ENCODE data around the gene EFS. TPM values are rescaled to one million over a fixed set of nuclear protein-coding genes. Genes with fewer than 3 reads are reported as not detected.

EFS gene
- total RNA-seq, 2 donors from 2014 or later: 1.1 to 2.3 TPM

DNA sequence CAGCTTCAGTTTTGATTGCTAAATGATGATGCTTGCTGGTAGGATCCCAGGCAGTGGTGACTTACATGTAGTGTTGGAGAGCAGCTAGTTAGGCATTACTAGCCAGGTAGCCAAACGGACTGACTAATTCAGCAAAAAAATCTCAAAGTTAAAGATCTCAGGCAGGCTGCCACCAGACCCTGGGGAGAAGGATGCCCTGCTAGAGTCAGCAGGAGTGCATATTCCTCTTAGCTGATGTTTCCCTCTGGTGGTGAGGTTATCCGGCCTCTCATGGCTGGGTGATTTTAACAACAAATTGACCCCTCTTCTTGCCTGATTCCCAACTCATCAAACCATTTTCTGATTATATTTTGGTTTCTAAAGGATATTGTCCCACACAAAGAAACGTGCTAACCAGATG, 2.8 kb downstream of the EFS start:
- intact Hi-C loops (cut with DNase I): no loop called here
- Histone ChIP-seq H3K27ac (no peak overlapping the region), H3K4me1 (no peaks in the 10 kb centered on the region), H3K36me3 (no peaks in the 10 kb centered on the region), H3K27me3 (peaks cover 22% of the 10 kb centered on the region), H3K9me3 (no peaks in the 10 kb centered on the region), H3K4me3 (no peak overlapping the region), H3K9ac (ENCODE audit: low read depth in 2 of 2, low read length in 2 of 2) (no peak overlapping the region)
- no peak for DNase-seq
- TF ChIP-seq, protein P1, sequence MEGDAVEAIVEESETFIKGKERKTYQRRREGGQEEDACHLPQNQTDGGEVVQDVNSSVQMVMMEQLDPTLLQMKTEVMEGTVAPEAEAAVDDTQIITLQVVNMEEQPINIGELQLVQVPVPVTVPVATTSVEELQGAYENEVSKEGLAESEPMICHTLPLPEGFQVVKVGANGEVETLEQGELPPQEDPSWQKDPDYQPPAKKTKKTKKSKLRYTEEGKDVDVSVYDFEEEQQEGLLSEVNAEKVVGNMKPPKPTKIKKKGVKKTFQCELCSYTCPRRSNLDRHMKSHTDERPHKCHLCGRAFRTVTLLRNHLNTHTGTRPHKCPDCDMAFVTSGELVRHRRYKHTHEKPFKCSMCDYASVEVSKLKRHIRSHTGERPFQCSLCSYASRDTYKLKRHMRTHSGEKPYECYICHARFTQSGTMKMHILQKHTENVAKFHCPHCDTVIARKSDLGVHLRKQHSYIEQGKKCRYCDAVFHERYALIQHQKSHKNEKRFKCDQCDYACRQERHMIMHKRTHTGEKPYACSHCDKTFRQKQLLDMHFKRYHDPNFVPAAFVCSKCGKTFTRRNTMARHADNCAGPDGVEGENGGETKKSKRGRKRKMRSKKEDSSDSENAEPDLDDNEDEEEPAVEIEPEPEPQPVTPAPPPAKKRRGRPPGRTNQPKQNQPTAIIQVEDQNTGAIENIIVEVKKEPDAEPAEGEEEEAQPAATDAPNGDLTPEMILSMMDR (IDR thresholded peaks at IDR 0.05): no peak

DNA sequence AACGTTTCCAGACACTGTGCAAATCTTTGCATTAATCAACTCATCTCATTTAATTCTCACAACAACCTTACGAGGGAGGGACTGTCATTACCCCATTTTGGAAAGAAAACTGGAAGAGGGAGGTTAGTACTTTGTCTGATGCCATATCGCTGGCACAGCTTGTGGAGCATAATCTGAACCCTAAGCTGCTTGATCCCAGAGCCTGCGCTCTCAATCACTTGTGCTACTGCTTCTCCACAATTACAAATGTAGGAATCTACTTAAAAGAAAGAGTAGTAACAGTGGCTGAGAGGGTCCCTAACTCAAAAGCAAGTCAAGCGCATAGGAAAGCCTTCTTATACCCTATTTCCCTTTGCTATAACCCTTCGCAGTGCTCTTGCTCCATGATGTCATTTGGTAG, 3.2 kb downstream of the EFS start:
- Histone ChIP-seq H3K4me3 (no peak overlapping the region), H3K27ac (no peak overlapping the region), H3K36me3 (no peaks in the 10 kb centered on the region), H3K9me3 (no peaks in the 10 kb centered on the region), H3K9ac (ENCODE audit: low read depth in 2 of 2, low read length in 2 of 2) (no peak overlapping the region), H3K27me3 (peaks cover 22% of the 10 kb centered on the region), H3K4me1 (no peaks in the 10 kb centered on the region)
- intact Hi-C loops (cut with DNase I): no loop called here
- DNase-seq: no peak
- TF ChIP-seq, protein P1 (IDR thresholded peaks at IDR 0.05): no peak

DNA sequence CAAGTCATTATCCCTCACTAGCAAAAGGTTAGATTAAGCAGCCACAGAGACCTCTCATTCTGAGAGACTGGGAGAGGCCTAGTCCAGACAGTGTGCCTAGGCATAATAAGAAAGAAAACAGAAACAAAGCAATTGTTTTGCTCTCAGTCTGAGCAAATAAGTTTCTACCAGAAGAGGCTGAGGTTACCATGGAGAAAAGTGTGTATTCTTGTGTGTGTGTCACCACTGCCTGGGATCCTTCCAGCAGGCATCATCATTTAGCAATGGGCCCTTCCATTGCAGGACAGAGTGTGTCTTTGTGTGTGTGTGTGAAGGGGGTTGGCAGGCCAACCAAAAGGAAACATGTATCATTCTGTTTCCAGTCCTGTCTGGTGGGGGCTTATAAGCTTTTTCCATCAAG, 3.7 kb downstream of the EFS start:
- TF ChIP-seq, protein P1 (IDR thresholded peaks at IDR 0.05): no peak
- H3K9me3 ChIP-seq: no peaks in the 10 kb centered on the region
- H3K9ac ChIP-seq (ENCODE audit: low read depth in 2 of 2, low read length in 2 of 2): no peak overlapping the region
- no peaks in the 10 kb centered on the region for H3K36me3 ChIP-seq
- intact Hi-C loops (cut with DNase I): no loop called here
- H3K27ac ChIP-seq: no peak overlapping the region
- DNase-seq: no peak
- H3K4me1 ChIP-seq: no peaks in the 10 kb centered on the region
- H3K27me3 ChIP-seq: peaks cover 22% of the 10 kb centered on the region
- H3K4me3 ChIP-seq: no peak overlapping the region

DNA sequence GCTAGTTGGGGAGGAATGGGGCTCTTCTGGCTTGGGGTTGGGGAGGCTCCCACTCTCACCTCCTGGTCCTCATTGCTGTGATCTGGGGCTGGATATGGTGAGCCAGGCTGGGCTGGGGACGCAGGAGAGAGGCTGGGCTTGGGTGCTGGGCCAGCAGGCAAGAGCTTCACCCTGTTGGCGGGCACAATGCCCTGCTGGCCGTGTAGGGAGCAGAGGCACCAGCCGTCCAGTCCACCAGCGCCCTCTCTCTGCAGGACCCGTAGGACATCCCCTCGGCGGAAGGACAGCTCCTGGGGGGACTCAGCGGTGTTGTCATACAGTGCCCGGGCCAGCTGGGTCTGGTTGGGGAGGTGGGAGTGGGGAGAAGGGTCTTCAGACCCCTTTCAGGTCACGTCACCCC, 4.5 kb downstream of the EFS start:
- H3K27ac ChIP-seq: no peak overlapping the region

DNA sequence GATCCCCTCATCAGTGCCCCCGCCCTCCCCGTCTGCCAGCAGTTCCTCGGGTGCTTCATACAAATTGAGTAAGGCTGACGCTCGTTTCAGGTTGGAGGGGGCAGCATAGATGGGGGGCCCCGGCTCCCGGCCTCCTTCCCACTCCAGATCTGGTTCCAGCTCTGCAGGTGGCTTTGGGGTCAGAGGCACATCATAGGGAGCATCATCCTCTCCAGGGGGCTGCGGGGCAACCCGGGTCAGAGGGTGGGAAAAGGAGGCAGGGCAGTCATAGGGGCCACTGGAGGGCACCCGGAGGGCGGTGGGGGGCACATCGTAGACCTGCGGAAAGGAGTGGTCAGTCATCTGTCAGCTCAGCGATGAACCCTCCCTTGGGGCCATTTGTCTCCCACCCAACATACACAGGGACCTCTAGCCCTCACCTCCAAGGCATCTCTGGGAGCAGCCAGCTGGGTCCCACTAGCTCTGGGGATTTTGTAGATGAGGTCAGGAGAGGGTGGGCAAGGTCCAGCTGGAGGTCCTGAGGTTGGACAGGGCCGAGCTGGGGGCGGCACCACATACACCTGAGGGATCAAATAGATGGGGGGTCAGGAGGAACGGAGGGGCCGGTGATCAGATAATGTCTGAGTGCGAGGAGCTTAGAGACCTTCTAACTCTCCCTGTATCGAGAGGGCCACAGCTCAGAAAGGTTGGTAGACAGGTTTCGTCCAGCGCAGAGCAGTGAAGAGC, 5.1 kb downstream of the EFS start:
- DNase-seq: no peak
- TF ChIP-seq, protein P1 (IDR thresholded peaks at IDR 0.05): no peak
- Histone ChIP-seq H3K27me3 (peaks cover 9% of the 10 kb centered on the region), H3K9me3 (no peaks in the 10 kb centered on the region), H3K4me1 (no peaks in the 10 kb centered on the region), H3K4me3 (no peak overlapping the region), H3K9ac (ENCODE audit: low read depth in 2 of 2, low read length in 2 of 2) (no peak overlapping the region), H3K36me3 (no peaks in the 10 kb centered on the region), H3K27ac (no peak overlapping the region)
- intact Hi-C loops (cut with DNase I): no loop called here

More for the DNA sequence above, 4.5 kb downstream of the EFS start:
- Histone ChIP-seq H3K4me1 (no peaks in the 10 kb centered on the region), H3K4me3 (no peak overlapping the region), H3K36me3 (no peaks in the 10 kb centered on the region), H3K9me3 (no peaks in the 10 kb centered on the region), H3K9ac (ENCODE audit: low read depth in 2 of 2, low read length in 2 of 2) (no peak overlapping the region), H3K27me3 (peaks cover 15% of the 10 kb centered on the region)
- intact Hi-C loops (cut with DNase I): no loop called here
- TF ChIP-seq, protein P1 (IDR thresholded peaks at IDR 0.05): no peak
- DNase-seq: no peak
